TTC549 (cell line): ENCODE measurements around the gene IFNGR1.

ENCODE experiments used
- FAIRE-seq: peaks from 2 replicates; lab custom pipeline; 2012; peaks lifted over from hg19 to GRCh38; lab: Jason Lieb, UNC

The IFNGR1 gene

DNA sequence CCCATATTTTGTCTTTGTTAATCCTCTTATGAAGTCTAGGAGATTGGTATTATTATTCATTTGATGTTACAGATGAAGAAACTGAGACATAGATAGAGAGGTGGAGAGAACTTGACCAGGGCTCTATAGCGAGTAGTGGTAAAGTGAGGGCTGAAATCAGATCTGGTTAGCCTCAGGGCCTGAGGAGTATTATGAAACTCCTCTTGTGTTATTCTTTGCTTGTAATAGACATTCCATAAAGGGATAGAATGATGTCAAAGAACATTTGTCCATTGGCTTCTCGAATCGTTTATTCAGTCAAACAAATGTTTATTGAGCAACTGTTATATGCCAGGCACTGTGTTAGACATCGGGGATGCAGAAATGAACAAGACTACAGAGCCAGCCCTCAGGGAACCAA is 45.7 kb downstream of the IFNGR1 start, which contains the start of gene IL22RA2:
IL22RA2 (minus strand) TSS at position 144 of the 400 bp plus-strand sequence. CDS start 11,895 bp downstream, outside the sequence.
- FAIRE-seq, result no peak

DNA sequence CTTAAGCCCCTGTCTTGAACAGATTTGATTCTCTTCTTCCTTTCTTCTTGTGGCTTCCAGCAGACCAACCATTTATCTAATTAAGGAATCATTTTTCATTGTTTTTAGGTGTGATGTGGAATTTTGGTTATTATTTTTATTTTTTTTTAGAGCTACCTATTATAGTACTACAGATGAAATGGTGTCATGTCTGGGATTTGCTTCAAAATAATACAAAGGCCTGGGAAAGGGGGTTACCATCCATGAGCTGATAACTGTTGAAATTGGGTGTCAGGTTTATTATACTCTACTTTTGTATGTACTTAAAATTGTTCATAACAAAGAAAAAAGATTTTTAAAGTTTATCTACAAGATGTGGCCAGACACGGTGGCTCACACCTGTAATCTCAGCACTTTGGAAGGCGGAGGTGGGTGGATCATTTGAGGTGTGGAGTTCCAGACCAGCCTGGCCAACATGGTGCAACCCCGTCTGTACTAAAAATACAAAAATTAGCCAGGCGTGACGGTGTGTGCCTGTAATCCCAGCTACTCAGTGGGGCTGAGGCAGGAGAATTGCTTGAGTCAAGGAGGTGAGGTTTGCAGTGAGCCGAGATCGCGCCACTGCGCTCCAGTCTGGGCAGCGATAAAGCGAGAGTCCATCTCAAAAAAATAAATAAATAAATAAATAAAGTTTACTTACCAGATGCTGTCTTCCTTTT is 46.3 kb downstream of the IFNGR1 start:
- FAIRE-seq, result no peak

DNA sequence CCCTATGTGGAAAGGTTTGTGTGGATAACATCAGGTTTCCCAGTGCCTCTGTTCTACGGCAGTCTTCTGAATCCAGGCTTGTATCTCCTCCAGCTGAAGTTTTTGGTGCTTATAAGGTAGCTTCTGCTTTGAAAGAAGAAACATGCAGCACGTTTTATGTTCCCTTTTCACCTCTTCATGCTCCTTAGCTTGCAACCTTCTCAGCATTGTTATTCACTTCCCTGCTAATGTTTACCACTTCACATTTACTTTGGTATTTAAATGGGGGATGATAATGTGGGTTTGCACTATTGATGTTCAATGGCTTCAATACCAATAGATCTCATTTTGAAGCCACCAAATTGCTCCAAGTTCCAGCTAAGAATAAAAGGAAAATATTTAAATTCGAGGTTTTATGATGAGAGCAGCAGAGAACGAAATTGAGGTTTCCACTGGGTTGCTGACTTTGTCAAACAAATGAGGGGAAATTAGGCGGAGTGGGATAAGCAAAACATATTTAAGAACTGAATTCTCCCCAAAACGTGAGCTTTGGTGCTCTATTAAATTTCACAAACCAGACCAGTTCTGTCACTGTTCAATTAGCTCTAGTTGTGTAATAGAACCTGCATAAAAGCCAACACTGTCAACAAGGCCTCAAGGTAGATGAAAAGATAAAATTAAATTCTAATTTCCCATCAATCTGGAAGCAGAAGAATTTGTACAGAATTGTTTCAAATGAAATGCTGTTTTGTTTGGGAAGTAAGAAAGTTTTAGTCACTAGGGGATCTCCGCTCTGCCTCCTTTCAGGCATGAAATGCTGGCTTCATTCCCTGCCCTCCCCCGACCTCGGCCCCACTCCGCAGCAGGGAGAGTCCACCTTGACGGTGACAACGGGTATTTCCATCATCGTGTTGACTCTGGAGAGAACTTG is 47.1 kb downstream of the IFNGR1 start:
- no peak for FAIRE-seq

DNA sequence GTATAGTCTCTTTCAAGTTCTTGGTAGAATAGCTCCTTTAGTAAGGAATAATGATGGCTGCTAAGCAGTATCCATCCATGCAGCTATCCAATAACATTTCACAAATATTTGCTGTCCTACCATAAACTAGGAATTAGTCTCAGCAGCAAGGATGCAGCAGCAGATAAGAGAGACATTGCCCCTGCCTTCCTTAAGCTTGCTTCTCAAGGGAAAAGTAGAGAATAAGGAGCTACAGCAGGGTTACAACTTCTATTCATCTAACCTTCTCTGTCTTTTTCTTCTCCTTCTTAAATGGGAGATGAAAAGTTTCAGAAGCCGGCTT is 48.2 kb downstream of the IFNGR1 start:
- no peak for FAIRE-seq

DNA sequence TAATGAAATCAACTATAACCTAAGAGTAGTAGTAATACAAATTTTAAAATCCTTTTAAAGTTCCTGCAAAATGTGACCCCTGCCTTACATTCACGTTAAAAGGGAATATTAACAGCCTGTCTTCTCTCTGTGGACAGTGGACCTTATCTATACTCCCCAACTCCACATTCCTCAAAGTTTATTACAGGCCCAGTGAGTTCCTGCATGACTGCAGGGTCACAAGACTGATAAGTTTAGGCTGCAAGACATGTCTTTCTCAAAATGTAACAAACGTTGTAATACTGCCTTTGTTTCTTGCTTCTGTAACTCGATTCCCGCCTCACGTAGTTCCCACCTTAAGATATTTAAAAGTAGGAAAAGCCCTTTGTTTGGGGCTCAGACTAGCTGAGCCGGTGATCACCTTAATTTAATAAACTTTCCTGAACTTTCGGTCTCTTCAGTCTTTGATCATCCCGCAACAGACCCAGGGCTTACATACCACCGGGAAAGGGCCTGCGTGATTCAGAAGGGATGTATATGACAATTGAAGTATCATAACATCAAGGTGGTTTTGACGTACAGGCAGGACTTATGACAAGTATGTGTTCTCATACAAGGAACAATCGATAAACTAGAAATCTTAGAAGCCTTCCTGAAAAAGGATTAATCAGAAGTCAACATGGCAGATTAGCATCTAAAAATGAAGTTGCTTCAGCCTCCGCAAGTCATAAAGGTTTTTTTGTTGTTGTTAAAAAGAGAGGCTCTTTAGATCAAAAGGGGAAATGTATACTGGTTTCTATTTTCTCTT is 48.7 kb downstream of the IFNGR1 start:
- no peak for FAIRE-seq

DNA sequence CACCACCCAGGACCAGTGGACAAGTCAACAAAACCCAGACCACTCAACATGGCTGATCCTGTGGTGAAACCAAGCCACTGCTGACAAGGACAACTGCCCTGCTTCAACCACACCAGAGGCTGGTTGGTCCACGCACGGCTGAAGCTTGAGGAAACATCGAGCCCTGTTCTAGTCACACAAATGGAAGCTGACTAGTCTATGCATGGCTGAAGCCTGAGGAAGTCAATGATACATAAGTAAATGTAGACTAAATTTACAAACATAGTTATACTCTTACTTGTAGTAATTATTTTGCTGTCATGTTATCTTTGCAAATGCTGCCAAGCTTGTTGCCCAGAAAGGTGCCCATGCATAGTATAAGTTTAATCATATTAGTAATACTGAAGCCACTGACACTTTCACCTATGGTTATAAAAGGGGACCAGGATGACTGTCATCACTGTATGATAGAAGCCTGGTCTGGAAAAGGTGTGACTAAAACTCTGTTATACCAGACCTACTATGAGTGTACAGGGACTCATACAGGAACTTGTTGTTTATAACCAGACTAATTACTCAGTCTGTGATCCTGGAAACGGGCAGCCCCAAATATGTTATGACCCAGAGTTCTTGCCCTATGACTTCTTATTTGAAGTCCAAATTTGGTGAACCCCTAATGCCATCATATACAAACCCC is 51.3 kb downstream of the IFNGR1 start:
- FAIRE-seq, result no peak

DNA sequence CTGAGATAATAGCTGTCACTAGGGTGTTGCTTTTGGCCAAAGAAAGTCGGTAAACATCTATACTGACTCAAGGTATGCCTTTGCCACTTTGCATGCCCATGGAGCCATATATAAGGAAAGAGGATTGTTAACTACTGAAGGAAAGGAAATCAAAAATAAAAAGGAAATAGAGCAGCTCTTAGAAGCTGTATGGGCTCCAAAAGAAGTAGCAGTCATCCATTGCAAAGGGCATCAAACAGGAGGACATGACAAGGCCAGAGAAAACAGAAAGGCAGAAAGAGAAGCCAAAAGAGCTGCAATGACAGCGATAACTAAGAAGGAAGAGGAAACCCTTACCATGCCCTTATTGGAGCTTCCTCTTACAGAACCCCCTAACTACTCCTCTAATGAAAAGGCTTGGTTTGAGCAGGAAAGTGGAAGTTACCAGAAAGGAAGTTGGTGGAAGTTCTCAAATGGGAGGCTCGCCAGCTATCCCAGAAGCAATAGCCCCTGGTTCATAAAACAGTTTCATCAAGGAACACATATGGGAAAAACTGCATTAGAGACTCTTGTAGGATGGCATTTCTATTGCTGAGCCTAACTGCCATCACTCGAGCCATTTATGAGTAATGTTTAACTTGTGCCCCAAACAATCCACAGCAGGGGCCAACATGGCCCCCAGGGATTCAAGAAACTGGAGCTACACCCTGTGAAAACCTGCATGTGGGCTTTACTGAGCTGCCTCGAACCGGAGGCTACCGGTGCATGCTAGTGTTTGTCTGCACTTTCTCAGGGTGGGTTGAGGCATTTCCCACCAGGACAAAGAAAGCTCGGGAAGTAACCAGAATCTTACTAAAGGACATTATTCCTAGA is 52.7 kb downstream of the IFNGR1 start:
- FAIRE-seq, result no peak

DNA sequence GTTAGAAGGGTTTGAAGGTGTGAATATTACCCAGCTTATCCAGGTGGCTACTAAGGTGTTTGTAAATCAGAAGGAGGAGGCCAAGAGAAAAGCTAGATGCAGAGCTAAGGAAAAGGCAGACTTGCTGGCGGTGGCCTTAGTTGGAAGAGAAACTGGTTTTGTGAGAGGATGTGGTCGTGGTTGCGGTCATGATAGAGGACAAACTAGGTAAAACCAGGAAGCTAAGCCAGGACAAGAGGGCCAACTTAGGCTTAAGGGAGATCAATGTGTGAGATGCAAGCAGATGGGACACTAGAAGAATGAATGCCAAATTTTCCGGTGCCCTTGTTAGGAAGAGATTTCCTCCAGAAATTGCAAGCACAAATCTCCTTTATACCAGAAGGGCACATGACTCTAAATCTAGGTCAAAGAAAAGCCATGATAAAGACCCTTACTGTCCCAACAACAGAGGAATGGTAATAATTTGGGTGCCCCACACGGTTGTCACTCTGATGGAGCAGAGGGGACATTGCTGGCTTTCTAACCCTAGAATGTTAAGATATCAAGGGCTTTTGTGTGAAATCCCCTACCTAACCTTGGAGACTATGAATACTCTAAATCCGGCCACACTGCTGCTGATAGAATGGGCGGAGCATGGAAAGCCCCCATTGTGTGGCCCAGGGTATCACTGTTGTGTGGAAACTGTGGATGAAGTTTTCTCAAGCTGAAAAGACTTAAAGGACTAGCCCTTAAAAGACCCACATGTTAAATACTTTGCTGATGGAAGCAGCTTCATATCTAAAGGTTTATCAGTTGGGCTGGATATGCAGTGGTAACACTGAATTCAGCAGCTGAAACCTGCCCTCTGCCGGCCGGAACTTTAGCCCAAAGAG is 53.6 kb downstream of the IFNGR1 start:
- no peak for FAIRE-seq

DNA sequence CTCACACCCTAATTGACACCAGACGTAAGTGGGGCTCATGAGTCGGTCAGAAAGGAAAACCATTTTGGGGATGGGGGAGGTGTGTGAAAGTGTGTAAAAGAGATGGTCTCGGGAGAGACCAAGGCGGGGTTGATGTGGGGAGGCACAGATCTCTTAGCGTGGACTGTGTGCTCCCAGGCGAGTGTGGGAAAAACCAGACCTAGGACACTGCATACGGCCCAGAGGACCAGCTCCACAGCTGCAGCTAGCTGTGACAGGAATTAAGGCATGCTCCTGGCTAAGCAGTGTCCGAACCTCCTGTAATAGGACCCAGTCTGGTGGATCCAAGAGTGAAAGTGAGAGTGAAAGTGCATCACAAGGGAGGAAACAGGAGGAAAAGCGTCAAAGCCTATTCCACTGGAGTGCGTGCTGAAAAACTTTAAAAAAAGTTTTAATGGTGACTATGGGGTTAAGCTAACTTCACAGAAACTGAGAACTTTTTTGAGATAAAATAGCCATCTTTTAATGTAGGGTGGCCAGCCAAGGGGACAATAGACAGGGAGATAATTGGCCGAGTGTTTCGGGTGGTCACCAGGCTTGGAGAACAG is 55.4 kb downstream of the IFNGR1 start:
- no peak for FAIRE-seq

DNA sequence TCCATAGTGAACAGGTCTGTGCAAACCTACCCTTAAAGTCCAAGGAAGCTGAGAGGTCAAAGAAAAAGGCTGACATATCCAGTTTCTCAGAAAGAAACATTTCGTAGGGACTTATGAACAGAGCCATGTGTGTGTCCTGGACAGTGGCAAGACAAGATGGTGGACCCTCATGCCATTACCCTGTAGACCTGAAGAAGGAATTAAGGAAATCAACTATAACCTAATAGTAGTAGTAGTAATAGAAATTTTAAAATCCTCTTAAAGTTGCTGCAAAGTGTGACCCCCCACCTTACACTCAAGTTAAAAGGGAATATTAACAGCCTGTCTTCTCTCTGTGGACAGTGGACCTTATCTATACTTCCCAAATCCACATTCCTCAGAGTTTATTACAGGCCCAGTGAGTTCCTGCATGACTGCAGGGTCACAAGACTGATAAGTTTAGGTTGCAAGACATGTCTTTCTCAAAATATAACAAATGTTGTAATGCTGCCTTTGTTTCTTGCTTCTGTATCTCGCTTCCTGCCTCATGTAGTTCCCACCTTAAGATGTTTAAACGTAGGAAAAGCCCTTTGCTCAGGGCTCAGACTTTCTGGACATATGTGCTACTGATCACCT is 56.4 kb downstream of the IFNGR1 start:
- FAIRE-seq, result no peak

DNA sequence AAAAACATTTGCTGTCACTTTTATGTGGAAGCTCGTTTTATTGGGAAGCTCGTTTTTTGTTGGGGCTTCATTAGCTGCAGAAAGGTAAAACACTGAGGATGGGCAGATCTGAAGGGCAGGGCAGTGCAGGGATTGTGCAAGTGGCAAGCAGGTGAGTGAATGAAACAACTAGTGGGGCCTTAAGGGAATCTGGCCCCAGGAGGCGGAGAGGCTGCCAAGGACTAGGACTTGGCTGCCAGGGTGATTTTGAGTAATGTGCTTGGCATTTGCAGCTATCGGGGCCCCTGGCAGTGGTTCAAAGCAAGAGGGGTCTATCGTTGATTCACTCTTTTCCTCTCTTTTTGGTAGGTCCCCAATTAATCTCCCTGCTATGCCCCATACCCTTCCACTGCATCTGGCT is 57.2 kb downstream of the IFNGR1 start:
- FAIRE-seq, result no peak

DNA sequence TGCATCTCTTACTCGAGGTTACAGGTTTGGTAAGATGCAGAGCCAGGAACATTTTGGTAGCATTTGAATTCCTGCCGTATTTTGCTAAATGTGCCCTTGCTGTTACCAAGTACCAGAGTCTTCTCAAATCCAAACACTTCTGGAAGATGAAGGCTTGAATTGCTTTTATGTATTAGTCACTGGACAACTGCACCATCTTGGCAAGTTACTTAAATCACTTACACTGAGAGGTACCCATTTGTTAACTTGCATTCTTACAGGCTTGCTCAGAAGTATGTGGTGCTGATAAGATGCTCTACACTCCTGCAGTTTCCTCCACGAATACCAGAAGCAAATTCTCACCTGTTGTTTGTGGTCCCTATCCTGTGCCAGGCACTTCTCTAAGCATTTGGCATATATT is 58.4 kb downstream of the IFNGR1 start:
- no peak for FAIRE-seq

DNA sequence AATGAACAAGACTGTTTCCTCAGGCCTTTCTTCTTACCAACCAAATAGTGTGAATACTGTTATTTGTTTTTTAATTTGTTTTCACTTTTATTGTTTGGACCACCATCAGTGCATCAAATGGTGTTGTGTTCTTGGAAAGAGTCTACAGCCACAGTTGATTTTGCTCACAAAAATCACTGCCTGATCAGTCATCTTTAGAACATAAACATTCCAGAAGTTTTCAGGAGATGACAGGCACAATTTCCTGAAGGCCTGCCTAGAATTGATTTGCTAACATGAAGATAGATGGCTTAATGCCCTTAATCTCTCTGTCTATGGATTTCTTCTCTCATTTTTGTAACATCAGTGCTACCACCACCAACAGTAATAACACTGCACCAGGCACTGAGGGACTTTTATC is 59.3 kb downstream of the IFNGR1 start:
- FAIRE-seq, result no peak

DNA sequence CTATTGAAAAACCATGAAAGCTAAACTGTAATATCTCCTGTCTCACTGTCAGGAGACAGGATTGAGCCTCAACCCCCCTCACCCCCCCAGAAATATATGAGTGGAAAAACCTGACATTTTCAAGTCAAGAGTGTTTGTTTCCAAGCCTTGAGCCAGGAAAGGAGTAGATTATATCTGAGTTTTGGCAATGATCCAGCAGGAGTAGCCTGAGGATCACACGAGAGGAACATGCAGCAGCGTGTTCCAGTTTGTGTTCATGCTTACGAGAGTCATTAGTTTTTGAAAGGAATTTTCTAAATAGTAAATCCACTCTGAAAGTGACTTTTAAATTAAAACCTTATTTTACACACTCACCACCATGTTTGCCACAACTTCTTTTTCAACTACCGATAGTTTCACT is 61.6 kb downstream of the IFNGR1 start:
- FAIRE-seq, result no peak

DNA sequence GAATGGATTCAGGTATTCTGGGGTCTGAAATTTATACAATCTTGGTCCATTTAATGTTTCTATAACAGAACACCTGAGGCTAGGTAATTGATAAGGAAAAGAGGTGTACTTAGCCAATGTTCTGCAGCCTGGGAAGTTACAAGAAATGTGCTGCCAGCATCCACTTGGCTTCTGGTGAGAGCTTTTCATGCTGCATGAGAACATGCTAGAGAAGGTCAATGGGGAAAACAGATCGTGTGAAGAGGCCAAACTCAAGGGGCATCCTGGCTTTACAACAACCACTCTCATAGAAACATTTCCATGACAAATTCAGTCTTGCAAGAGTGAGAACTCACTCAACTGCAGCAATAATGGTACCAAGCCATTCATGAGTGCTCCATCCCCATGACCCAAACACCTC is 62.5 kb downstream of the IFNGR1 start:
- FAIRE-seq, result no peak

DNA sequence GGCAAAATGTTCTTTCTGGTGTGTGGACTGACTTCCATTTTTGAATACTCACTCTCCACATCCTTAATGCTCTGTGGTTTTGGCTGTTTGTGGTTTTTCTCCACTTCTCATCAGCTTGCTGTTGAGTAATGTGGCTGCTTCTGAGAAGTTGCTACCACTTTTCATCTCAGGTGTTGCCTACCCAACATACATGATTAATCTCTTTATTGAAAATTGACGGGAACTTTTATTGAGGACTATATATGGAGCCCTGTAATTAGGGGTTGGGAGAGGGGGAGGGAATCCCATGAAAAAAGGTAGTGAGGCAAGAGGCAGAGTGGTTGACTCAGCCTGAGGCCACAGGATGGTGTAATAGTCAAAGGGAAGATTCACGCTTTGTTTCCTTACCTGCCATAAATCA is 63.4 kb downstream of the IFNGR1 start:
- no peak for FAIRE-seq

DNA sequence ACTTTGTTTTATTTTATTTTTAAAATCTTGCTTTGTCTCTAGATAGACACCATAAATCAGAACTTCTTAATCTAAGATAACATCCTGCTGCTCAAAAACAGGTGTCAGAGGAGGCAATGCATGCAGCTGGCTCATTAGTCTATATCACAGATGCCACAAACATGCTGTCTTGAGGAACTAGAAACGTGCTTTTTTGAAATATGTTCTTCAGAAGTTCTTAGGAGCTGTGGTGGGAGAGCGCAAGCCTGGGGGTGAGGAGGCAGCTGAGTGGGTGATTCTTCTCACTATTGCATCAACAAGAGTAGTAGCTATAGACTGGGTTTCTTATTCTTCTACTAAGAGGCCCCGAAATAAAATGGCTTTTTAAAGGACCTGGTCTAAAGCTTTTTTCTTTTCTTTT is 69.1 kb downstream of the IFNGR1 start:
- FAIRE-seq, result no peak

DNA sequence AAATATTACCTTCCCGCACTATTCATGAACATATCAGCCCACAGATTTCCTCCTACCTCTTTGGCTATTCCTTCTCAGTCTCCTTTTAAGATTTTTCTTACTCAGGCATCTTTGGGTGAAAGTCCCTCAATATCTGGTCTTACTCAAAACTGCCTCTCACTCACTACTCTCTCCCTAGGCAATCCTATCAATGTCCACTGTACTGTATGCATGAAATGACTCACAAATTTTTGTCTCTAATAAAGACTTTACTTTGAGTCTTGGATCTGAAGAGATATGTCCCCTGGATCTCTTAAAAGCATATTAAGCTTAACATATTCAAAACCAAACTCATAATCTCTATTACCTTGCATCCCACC is 70.2 kb downstream of the IFNGR1 start:
- no peak for FAIRE-seq

DNA sequence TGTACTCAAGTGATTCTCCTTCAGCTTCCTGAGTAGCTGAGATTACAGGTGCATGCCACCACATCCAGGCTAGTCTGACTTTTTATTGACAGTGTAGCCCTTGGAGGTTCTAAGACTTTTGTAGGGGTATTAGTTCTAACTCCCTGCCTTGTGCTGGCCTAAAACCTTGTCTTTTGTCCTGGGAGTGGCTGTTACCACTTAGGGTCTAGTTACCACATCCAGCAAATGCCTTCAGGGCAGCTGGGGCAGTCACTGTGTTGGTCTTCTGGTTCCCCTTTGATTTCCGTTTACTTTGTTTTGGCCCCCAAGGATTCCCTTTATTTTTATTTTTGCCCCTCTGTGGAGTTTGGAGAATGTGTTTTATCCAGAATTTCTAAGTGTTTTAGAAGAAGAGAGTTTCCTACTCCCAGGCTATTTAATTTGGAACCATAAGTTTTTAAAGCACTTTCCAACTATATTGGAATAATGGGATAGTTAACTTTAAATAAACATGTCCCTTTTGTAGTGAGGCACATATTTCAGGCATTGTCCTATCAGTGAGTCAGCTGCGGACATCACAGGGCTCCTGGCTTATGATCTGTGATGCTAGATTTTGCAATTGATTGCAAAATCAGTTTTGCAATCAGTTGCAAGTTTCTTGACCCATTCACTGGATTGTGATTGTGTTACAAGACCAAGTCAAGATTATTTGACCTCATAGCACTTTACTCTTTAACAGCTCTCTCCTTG is 70.7 kb downstream of the IFNGR1 start:
- no peak for FAIRE-seq
